ENCODE data around the gene OR10X1. TPM values are rescaled to one million over a fixed set of nuclear protein-coding genes. Genes with fewer than 3 reads are reported as not detected.

Gene OR10X1
- total RNA-seq, 1 experiment from 2014 or later: not detected

DNA sequence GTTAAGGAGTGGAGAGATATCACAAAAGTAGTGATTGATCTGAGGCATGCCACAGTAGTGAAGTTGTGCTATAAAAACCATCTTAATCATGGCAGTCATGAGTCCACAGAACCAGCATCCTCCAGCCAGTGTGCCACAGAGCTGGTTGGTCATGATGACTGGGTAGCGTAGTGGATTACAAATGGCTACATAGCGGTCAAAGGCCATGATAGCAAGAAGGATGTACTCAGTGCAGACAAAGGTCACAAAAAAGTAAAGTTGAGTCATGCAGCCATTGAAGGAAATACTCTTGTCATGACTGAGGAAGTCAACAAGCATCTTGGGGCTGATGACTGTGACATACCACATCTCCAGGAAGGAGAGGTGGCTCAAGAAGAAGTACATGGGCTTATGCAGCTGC, 32.2 kb downstream of the OR10X1 start:
- no peaks in the 10 kb centered on the region for H3K79me2 ChIP-seq (ENCODE audit: insufficient read depth, low read length)
- H2BK20ac ChIP-seq (ENCODE audit: low read depth, low read length, poor library complexity, severe bottlenecking): no peak overlapping the region
- TF ChIP-seq, protein P1, sequence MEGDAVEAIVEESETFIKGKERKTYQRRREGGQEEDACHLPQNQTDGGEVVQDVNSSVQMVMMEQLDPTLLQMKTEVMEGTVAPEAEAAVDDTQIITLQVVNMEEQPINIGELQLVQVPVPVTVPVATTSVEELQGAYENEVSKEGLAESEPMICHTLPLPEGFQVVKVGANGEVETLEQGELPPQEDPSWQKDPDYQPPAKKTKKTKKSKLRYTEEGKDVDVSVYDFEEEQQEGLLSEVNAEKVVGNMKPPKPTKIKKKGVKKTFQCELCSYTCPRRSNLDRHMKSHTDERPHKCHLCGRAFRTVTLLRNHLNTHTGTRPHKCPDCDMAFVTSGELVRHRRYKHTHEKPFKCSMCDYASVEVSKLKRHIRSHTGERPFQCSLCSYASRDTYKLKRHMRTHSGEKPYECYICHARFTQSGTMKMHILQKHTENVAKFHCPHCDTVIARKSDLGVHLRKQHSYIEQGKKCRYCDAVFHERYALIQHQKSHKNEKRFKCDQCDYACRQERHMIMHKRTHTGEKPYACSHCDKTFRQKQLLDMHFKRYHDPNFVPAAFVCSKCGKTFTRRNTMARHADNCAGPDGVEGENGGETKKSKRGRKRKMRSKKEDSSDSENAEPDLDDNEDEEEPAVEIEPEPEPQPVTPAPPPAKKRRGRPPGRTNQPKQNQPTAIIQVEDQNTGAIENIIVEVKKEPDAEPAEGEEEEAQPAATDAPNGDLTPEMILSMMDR (conservative IDR thresholded peaks at IDR 0.05): no peak
- no peak overlapping the region for H3K23ac ChIP-seq (ENCODE audit: insufficient read length, low read depth, low read length)
- H3K4me2 ChIP-seq (ENCODE audit: insufficient read depth, insufficient read length, low read length): no peak overlapping the region
- no peak overlapping the region for H4K5ac ChIP-seq (ENCODE audit: insufficient read length, low read depth, low read length)
- no peak overlapping the region for H3K9ac ChIP-seq (ENCODE audit: extremely low read depth, insufficient read length, low read length)
- H2BK120ac ChIP-seq (ENCODE audit: low read depth, low read length, poor library complexity, severe bottlenecking): no peak overlapping the region
- WGBS (ENCODE audit: extremely low coverage, insufficient read length, low lambda C conversion rate): no CpG with 5 or more reads among the region's 2 CpGs
- no peak overlapping the region for H2AFZ ChIP-seq (ENCODE audit: low read length)
- no peak overlapping the region for H3K56ac ChIP-seq (ENCODE audit: insufficient read length, low read depth, low read length)
- no peak overlapping the region for H3K18ac ChIP-seq (ENCODE audit: insufficient read length, low read depth, low read length)
- no peaks in the 10 kb centered on the region; a peak in 1 of 5 replicates for H3K9me3 Mint-ChIP-seq
- no peak overlapping the region for H2BK5ac ChIP-seq (ENCODE audit: insufficient read length, low read length)
- H3K14ac ChIP-seq (ENCODE audit: insufficient read depth, low read length): no peak overlapping the region
- H3K23me2 ChIP-seq (ENCODE audit: insufficient read length, low read depth, low read length, poor library complexity, severe bottlenecking): no peaks in the 10 kb centered on the region
- no peak overlapping the region for H2BK15ac ChIP-seq (ENCODE audit: low read depth, low read length)
- H3K36me3 Mint-ChIP-seq (ENCODE audit: insufficient read depth in 1 of 3, low read depth in 3 of 3): no peaks in the 10 kb centered on the region
- no peak overlapping the region for H4K8ac ChIP-seq (replicated peaks; ENCODE audit: insufficient read length, low read depth, low read length)
- H3T11ph ChIP-seq (ENCODE audit: low read length): no peak overlapping the region
- no peaks in the 10 kb centered on the region for H3K9me3 ChIP-seq (ENCODE audit: control insufficient read depth, low read depth, low read length)
- no peak overlapping the region for H2BK12ac ChIP-seq (ENCODE audit: insufficient read length, low read depth, low read length)
- no peaks in the 10 kb centered on the region for H4K20me1 ChIP-seq (ENCODE audit: control insufficient read depth, insufficient read depth, insufficient read length)
- no peak for DNase-seq
- H2AK5ac ChIP-seq (ENCODE audit: insufficient read length, low read length): no peak overlapping the region
- no peaks in the 10 kb centered on the region for H3K4me1 ChIP-seq (ENCODE audit: insufficient read depth, low read length)
- H3K4me3 Mint-ChIP-seq: no peak overlapping the region
- H3K27me3 Mint-ChIP-seq (ENCODE audit: low read depth): no peaks in the 10 kb centered on the region; the same call in 1 of the 2 replicates
- no peak overlapping the region for H3K27ac ChIP-seq (ENCODE audit: insufficient read length, low read depth, low read length)
- no peaks in the 10 kb centered on the region for H3K27me3 ChIP-seq (ENCODE audit: insufficient read depth, low read length)
- H3K79me1 ChIP-seq (ENCODE audit: insufficient read depth, low read depth, low read length, poor library complexity, severe bottlenecking): no peaks in the 10 kb centered on the region
- H4K91ac ChIP-seq (ENCODE audit: insufficient read length, low read depth, low read length): no peak overlapping the region
- no peak overlapping the region for H3K4ac ChIP-seq (ENCODE audit: low read depth, low read length)
- no peak overlapping the region; a peak in 1 of 7 replicates for H3K27ac Mint-ChIP-seq
- H3K4me1 Mint-ChIP-seq: no peaks in the 10 kb centered on the region

All from H9 (cell line).